Measurements from ENCODE around the gene PRKAR2A. TPM values are rescaled to one million over a fixed set of nuclear protein-coding genes. Genes with fewer than 3 reads are reported as not detected.

PRKAR2A gene
- total and polyA plus RNA-seq, 10 of the 15 experiments (the other 5 are each of a cell fraction or from before 2014, with no cell fraction given): 9.8 to 46.2 (median 13.2) TPM

- DNase-seq (ENCODE audit: low read depth, low spot score) (no peak), FAIRE-seq (no peak)
- CTCF ChIA-PET: interaction anchor here (0.6 to 3.3 kb wide), 10 partner anchors 8 to 306 kb away, joined by 3 to 14 read pairs (median 4); partner anchors contain the start of genes ARIH2, NDUFAF3 and SLC25A20
Measured at GRCh38 chr3:48715174-48715800, 132.4 kb downstream of the PRKAR2A start.

More at GRCh38 chr3:48715174-48715800, 132.4 kb downstream of the PRKAR2A start:
- ChIA-PET POLR2A (interaction anchor here (0.5 to 1.5 kb wide), 7 partner anchors 68 to 1102 kb away, joined by 3 to 7 read pairs (median 3); partner anchors contain the start of genes ARIH2, PFKFB4 and SLC25A20), RAD21 (ENCODE audit: unreplicated experiment) (interaction anchor here (0.5 kb wide), 1 partner anchor 97 kb away, joined by 4 read pairs; no protein-coding TSS in a partner anchor), SMC1A (ENCODE audit: uncharacterized antibody, unreplicated experiment) (interaction anchor here (0.6 to 1.5 kb wide), 4 partner anchors 11 to 137 kb away, joined by 4 to 8 read pairs (median 4); no protein-coding TSS in a partner anchor)
- Histone ChIP-seq H3K27me3 (replicated peaks in 1 of 2; ENCODE audit: control insufficient read depth in 2 of 2, insufficient read depth in 2 of 2, low read length in 1 of 2) (no peaks in the 10 kb centered on the region), H2AFZ (ENCODE audit: control insufficient read depth, low read depth, low read length) (no peak overlapping the region), H3K4me2 (ENCODE audit: control insufficient read depth, insufficient read depth) (peak overlapping the region; percentile 92), H3K27ac (ENCODE audit: control insufficient read depth, insufficient read depth) (no peak overlapping the region), H3K9me3 (replicated peaks; ENCODE audit: control insufficient read depth, insufficient read depth, low read length) (no peaks in the 10 kb centered on the region), H3K9ac (ENCODE audit: control insufficient read depth, insufficient read depth, low read length) (peak overlapping the region; percentile 52; the same call in 1 of the 2 replicates), H3K79me2 (ENCODE audit: control insufficient read depth, insufficient read depth, low read length) (peaks cover 61% of the 10 kb centered on the region), H3K4me1 (ENCODE audit: control insufficient read depth, insufficient read depth, low read length) (peaks cover 10% of the 10 kb centered on the region), H4K20me1 (ENCODE audit: control insufficient read depth, insufficient read depth) (peaks cover 4% of the 10 kb centered on the region; the same call in 1 of the 2 replicates), H3K4me3 (peak overlapping the region; percentile 90), H3K36me3 (ENCODE audit: control insufficient read depth in 2 of 2, insufficient read depth in 2 of 2, low read length in 1 of 2) (peaks cover 0 to 16% of the 10 kb centered on the region in 2 experiments; a peak in 2 of 4 replicates)
- ATAC-seq: no peak
- in situ Hi-C loops (cut with MboI): no loop called here
- intact Hi-C loops (cut with micrococcal nuclease; ENCODE audit: unreplicated experiment): no loop called here
- TF ChIP-seq YY1 (IDR thresholded peaks at IDR 0.05; ENCODE audit: low read depth, low read length): no peak
- TF ChIP-seq ZNF24 (IDR thresholded peaks at IDR 0.05): no peak
- no peak for TF ChIP-seq ZNF592 (IDR thresholded peaks at IDR 0.05)
- TF ChIP-seq EED (IDR thresholded peaks at IDR 0.05; ENCODE audit: low read depth): no peak
- no peak for TF ChIP-seq REST (IDR thresholded peaks at IDR 0.05; ENCODE audit: low read depth, low read length)
- TF ChIP-seq CHD2 (IDR thresholded peaks at IDR 0.05; ENCODE audit: borderline replicate concordance, low read depth, low read length): no peak
- no peak for TF ChIP-seq IKZF2 (IDR thresholded peaks at IDR 0.05)
- TF ChIP-seq DPF2 (IDR thresholded peaks at IDR 0.05): no peak
- no peak for TF ChIP-seq STAT1 (conservative IDR thresholded peaks at IDR 0.05)
- no peak for TF ChIP-seq IKZF1 (conservative IDR thresholded peaks at IDR 0.05)
- TF ChIP-seq EGR1 (IDR thresholded peaks at IDR 0.05; ENCODE audit: borderline replicate concordance in 1 of 2, low read depth in 2 of 2, low read length in 2 of 2): no peak
- TF ChIP-seq SREBF1 (IDR thresholded peaks at IDR 0.05; ENCODE audit: low read length): no peak
- TF ChIP-seq FOS (IDR thresholded peaks at IDR 0.05; ENCODE audit: borderline replicate concordance, extremely low read depth, insufficient read length): no peak
- no peak for TF ChIP-seq MYC (IDR thresholded peaks at IDR 0.05; ENCODE audit: insufficient read depth, insufficient read length, insufficient replicate concordance, low read length, severe bottlenecking)
- no peak for TF ChIP-seq MAX (IDR thresholded peaks at IDR 0.05; ENCODE audit: low read depth, low read length)
- BruUV-seq (replicated peaks): no TSS peak
